DND-41 (cell line): Measurements from ENCODE around the gene DPYSL3.

ENCODE experiments used
- EZH2 ChIP-seq: IDR thresholded peaks from 3 replicates; pipeline ENCODE4 v1.6.1; 2012; ENCODE audit warnings: borderline replicate concordance, low read depth, mild to moderate bottlenecking, moderate library complexity, low read length, inconsistent platforms; ENCODE audit not compliant: severe bottlenecking
- TF ChIP-seq, protein P1 (sequence below): IDR thresholded peaks from 2 replicates; pipeline ENCODE4 v1.5.1; 2012; ENCODE audit warnings: borderline replicate concordance, low read length, moderate library complexity, mild to moderate bottlenecking; ENCODE audit not compliant: poor library complexity, severe bottlenecking; ENCODE audit errors: extremely low read depth

GRCh38 chr5:147487031-147487750 is 22.7 kb downstream of the DPYSL3 start:
- TF ChIP-seq, protein P1, sequence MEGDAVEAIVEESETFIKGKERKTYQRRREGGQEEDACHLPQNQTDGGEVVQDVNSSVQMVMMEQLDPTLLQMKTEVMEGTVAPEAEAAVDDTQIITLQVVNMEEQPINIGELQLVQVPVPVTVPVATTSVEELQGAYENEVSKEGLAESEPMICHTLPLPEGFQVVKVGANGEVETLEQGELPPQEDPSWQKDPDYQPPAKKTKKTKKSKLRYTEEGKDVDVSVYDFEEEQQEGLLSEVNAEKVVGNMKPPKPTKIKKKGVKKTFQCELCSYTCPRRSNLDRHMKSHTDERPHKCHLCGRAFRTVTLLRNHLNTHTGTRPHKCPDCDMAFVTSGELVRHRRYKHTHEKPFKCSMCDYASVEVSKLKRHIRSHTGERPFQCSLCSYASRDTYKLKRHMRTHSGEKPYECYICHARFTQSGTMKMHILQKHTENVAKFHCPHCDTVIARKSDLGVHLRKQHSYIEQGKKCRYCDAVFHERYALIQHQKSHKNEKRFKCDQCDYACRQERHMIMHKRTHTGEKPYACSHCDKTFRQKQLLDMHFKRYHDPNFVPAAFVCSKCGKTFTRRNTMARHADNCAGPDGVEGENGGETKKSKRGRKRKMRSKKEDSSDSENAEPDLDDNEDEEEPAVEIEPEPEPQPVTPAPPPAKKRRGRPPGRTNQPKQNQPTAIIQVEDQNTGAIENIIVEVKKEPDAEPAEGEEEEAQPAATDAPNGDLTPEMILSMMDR = no peak
- no peak for TF ChIP-seq EZH2
